HEK293 (cell line): ENCODE measurements around the gene HOXB4.

ENCODE experiments used
- CTCF ChIA-PET: fragments of 350-600 bp; formaldehyde crosslinking; extraction: SDS; loops from one replicate; lab custom pipeline; 2021; ENCODE audit warnings: antibody characterized with exemption; lab: Yijun Ruan, JAX
- POLR2A ChIA-PET: fragments of 300-600 bp; formaldehyde crosslinking; extraction: SDS; loops from one replicate; lab custom pipeline; 2020; ENCODE audit warnings: antibody characterized with exemption, inconsistent platforms; lab: Yijun Ruan, JAX
- H3K27ac ChIP-seq: fragments of 200-500 bp; sonication (Bioruptor generic); 2 replicates; pipeline ENCODE4 v1.5.1; 2014; ENCODE audit warnings: low read depth, low read length, control low read depth, inconsistent platforms; ENCODE audit errors: extremely low read depth
- H3K36me3 ChIP-seq, 2 experiments: fragments of 200-500 bp in 1 of 2; sonication (Bioruptor generic) in 1 of 2; 1 replicate in 1 of 2; 2 replicates in 1 of 2; pipeline ENCODE4 v1.5.1; 2014 to 2017; ENCODE audit warnings: inconsistent platforms in 2 of 2, low read length in 2 of 2; ENCODE audit not compliant: control insufficient read depth in 2 of 2, insufficient read depth in 1 of 2
- H3K4me1 ChIP-seq: fragments of 200-500 bp; sonication (Bioruptor generic); 2 replicates; pipeline ENCODE4 v1.5.1; 2014; ENCODE audit warnings: mild to moderate bottlenecking, low read length, inconsistent platforms; ENCODE audit not compliant: control insufficient read depth, insufficient read depth
- H3K4me3 ChIP-seq: 2 replicates; pipeline ENCODE4 v1.5.1; 2011; ENCODE audit warnings: low read depth, mild to moderate bottlenecking, control low read depth, low read length, moderate library complexity
- H3K9me3 ChIP-seq: fragments of 200-500 bp; sonication (Bioruptor generic); 2 replicates; pipeline ENCODE4 v1.5.1; 2014; ENCODE audit warnings: low read depth, low read length, inconsistent platforms; ENCODE audit not compliant: control insufficient read depth, insufficient read depth
- HOXC10 ChIP-seq: sonication (generic); formaldehyde crosslinking; IDR thresholded peaks from 2 replicates; pipeline ENCODE4 v1.8.1; 2023; ENCODE audit warnings: mild to moderate bottlenecking, missing genetic modification reagents
- HOXD13 ChIP-seq: sonication (generic); formaldehyde crosslinking; IDR thresholded peaks from 2 replicates; pipeline ENCODE4 v1.8.0; 2022; ENCODE audit warnings: missing genetic modification reagents, borderline replicate concordance
- IKZF3 ChIP-seq: fragments of 450-650 bp; IDR thresholded peaks from 2 replicates; pipeline ENCODE4 v1.5.0; 2018; ENCODE audit warnings: missing biosample characterization, mild to moderate bottlenecking, missing genetic modification characterization, moderate library complexity
- INSM2 ChIP-seq: fragments of 450-650 bp; formaldehyde crosslinking; IDR thresholded peaks from 2 replicates; pipeline ENCODE4 v1.5.1; 2016; ENCODE audit warnings: missing biosample characterization, missing genetic modification characterization
- KLF10 ChIP-seq: fragments of 450-650 bp; IDR thresholded peaks from 2 replicates; pipeline ENCODE4 v1.5.1; 2018; ENCODE audit warnings: missing biosample characterization, mild to moderate bottlenecking, missing genetic modification characterization
- KLF7 ChIP-seq: fragments of 450-650 bp; formaldehyde crosslinking; IDR thresholded peaks from 2 replicates; pipeline ENCODE4 v1.5.1; 2016; ENCODE audit warnings: missing biosample characterization, missing genetic modification characterization, borderline replicate concordance
- PRDM1 ChIP-seq: fragments of 450-650 bp; formaldehyde crosslinking; IDR thresholded peaks from 2 replicates; pipeline ENCODE4; 2016; ENCODE audit warnings: missing biosample characterization, missing genetic modification characterization
- PRDM6 ChIP-seq: fragments of 450-650 bp; formaldehyde crosslinking; IDR thresholded peaks from 2 replicates; pipeline ENCODE4 v1.5.1; 2017; ENCODE audit warnings: missing biosample characterization, missing genetic modification characterization
- SALL2 ChIP-seq: fragments of 450-650 bp; formaldehyde crosslinking; IDR thresholded peaks from 2 replicates; pipeline ENCODE4 v1.5.0; 2017; ENCODE audit warnings: missing biosample characterization, mild to moderate bottlenecking, missing genetic modification characterization, borderline replicate concordance
- YY1 ChIP-seq: fragments of 450-650 bp; formaldehyde crosslinking; IDR thresholded peaks from 2 replicates; pipeline ENCODE4 v1.5.1; 2018; ENCODE audit warnings: missing biosample characterization, missing genetic modification characterization
- ZBTB10 ChIP-seq: fragments of 450-650 bp; formaldehyde crosslinking; IDR thresholded peaks from 2 replicates; pipeline ENCODE4 v1.5.1; 2016; ENCODE audit warnings: missing biosample characterization, missing genetic modification characterization
- ZBTB6 ChIP-seq: fragments of 450-650 bp; formaldehyde crosslinking; IDR thresholded peaks from 2 replicates; pipeline ENCODE4 v1.5.1; 2017; ENCODE audit warnings: missing biosample characterization, missing genetic modification characterization
- ZBTB7A ChIP-seq: fragments of 450-650 bp; formaldehyde crosslinking; IDR thresholded peaks from 2 replicates; pipeline ENCODE4 v1.5.1; 2016; ENCODE audit warnings: low read depth, missing biosample characterization, missing genetic modification characterization
- ZNF24 ChIP-seq: fragments of 450-650 bp; formaldehyde crosslinking; IDR thresholded peaks from 2 replicates; pipeline ENCODE4 v1.5.1; 2016; ENCODE audit warnings: missing biosample characterization, missing genetic modification characterization
- ZNF394 ChIP-seq: fragments of 450-650 bp; formaldehyde crosslinking; IDR thresholded peaks from 2 replicates; pipeline ENCODE4 v1.5.1; 2016; ENCODE audit warnings: missing biosample characterization, missing genetic modification characterization, mild to moderate bottlenecking, moderate library complexity, borderline replicate concordance
- ZNF423 ChIP-seq: fragments of 450-650 bp; formaldehyde crosslinking; IDR thresholded peaks from 2 replicates; pipeline ENCODE4 v1.5.1; 2016; ENCODE audit warnings: missing biosample characterization, missing genetic modification characterization
- ZNF48 ChIP-seq: fragments of 450-650 bp; formaldehyde crosslinking; IDR thresholded peaks from 2 replicates; pipeline ENCODE4 v1.5.1; 2016; ENCODE audit warnings: missing biosample characterization, missing genetic modification characterization
- ZNF544 ChIP-seq: fragments of 450-650 bp; formaldehyde crosslinking; IDR thresholded peaks from 2 replicates; pipeline ENCODE4 v1.5.0; 2017; ENCODE audit warnings: missing biosample characterization, missing genetic modification characterization
- ZNF560 ChIP-seq: fragments of 450-650 bp; formaldehyde crosslinking; IDR thresholded peaks from 2 replicates; pipeline ENCODE4 v1.5.1; 2017; ENCODE audit warnings: missing biosample characterization, missing genetic modification characterization, borderline replicate concordance
- ZNF561 ChIP-seq: fragments of 450-650 bp; IDR thresholded peaks from 2 replicates; pipeline ENCODE4 v1.5.1; 2018; ENCODE audit warnings: missing biosample characterization, missing genetic modification characterization, borderline replicate concordance
- ZNF768 ChIP-seq: fragments of 450-650 bp; formaldehyde crosslinking; IDR thresholded peaks from 2 replicates; pipeline ENCODE4 v1.5.1; 2018; ENCODE audit warnings: missing biosample characterization, mild to moderate bottlenecking, missing genetic modification characterization
- ZNF792 ChIP-seq: fragments of 450-650 bp; formaldehyde crosslinking; IDR thresholded peaks from 2 replicates; pipeline ENCODE4 v1.5.1; 2016; ENCODE audit warnings: missing biosample characterization, missing genetic modification characterization

The HOXB4 gene

GRCh38 chr17:48604770-48605329, 26.7 kb upstream of the HOXB4 start, which contains the start of gene HOXB6 (continued):
- TF ChIP-seq HOXD13 (CRISPR knock-in tag), result peak; percentile 72; the same call in 1 of the 2 replicates
- no peak for TF ChIP-seq ZNF561
- peak; percentile 94 for TF ChIP-seq PRDM1 (tag by site-specific recombination)
- peak; percentile 24; the same call in 1 of the 2 replicates for TF ChIP-seq ZBTB6
- peak; percentile 25; the same call in 1 of the 2 replicates for TF ChIP-seq YY1 (tag by site-specific recombination)
- TF ChIP-seq ZNF24 (tag by site-specific recombination), result peak; percentile 79
- TF ChIP-seq KLF7 (tag by site-specific recombination), result no peak; the same call in 1 of the 2 replicates
- TF ChIP-seq INSM2, result peak; percentile 59; the same call in 1 of the 2 replicates
- peak; percentile 82 for TF ChIP-seq PRDM6 (tag by site-specific recombination)
- TF ChIP-seq ZBTB10 (tag by site-specific recombination), result peak; percentile 83

GRCh38 chr17:48603959-48604769, 26.0 kb upstream of the HOXB4 start:
- Histone ChIP-seq H3K27ac (peak overlapping the region; percentile 86), H3K9me3 (no peaks in the 10 kb centered on the region), H3K4me3 (peak overlapping the region; percentile 57), H3K36me3 (peaks cover 7 to 15% of the 10 kb centered on the region in 2 experiments), H3K4me1 (peaks cover 41% of the 10 kb centered on the region)
- ChIA-PET CTCF (interaction anchor here (0.6 to 0.9 kb wide), 6 partner anchors 22 to 1913 kb away, joined by 3 to 5 read pairs (median 4); no protein-coding TSS in a partner anchor), POLR2A (interaction anchor here (0.6 to 1.2 kb wide), 6 partner anchors 12 to 968 kb away, joined by 3 to 8 read pairs (median 5); no protein-coding TSS in a partner anchor)
- TF ChIP-seq ZNF423 (tag by site-specific recombination), result peak; percentile 98
- no peak for TF ChIP-seq ZNF792
- TF ChIP-seq ZBTB10 (tag by site-specific recombination), result peak; percentile 54
- no peak for TF ChIP-seq KLF10 (tag by site-specific recombination)
- no peak for TF ChIP-seq ZNF768
- no peak for TF ChIP-seq SALL2 (tag by site-specific recombination)
- no peak for TF ChIP-seq HOXC10 (CRISPR knock-in tag)
- TF ChIP-seq ZNF394, result peak; percentile 38; the same call in 1 of the 2 replicates
- no peak for TF ChIP-seq ZNF48 (tag by site-specific recombination)
- TF ChIP-seq PRDM1 (tag by site-specific recombination), result no peak
- TF ChIP-seq IKZF3 (tag by site-specific recombination), result peak; percentile 83
- TF ChIP-seq ZBTB7A (tag by site-specific recombination), result no peak
- no peak for TF ChIP-seq ZNF560 (tag by site-specific recombination)
- no peak for TF ChIP-seq ZNF544 (tag by site-specific recombination)
